HT-29 (cell line): ENCODE data around the gene SHH. TPM values are rescaled to one million over a fixed set of nuclear protein-coding genes. Genes with fewer than 3 reads are reported as not detected.
"Not testable (repeated sequence)": the region's sequence is repeated elsewhere in the genome, so short reads cannot be mapped to it uniquely, and the experiment has no call there.

Source experiments
- DNase-seq: peaks from one replicate; pipeline ENCODE4 v3.0.0-alpha.2; 2015; ENCODE audit warnings: low spot score
- total RNA-seq: library from RNA; depleted of rRNA; stranded (reverse); fragments of >200 nt; shearing (Covaris generic); gene quantifications from 2 replicates; pipeline ENCODE4 v1.2.3, GENCODE V29; 2014

The SHH gene
- total RNA-seq, 1 experiment from 2014 or later = 22.6 TPM

DNA sequence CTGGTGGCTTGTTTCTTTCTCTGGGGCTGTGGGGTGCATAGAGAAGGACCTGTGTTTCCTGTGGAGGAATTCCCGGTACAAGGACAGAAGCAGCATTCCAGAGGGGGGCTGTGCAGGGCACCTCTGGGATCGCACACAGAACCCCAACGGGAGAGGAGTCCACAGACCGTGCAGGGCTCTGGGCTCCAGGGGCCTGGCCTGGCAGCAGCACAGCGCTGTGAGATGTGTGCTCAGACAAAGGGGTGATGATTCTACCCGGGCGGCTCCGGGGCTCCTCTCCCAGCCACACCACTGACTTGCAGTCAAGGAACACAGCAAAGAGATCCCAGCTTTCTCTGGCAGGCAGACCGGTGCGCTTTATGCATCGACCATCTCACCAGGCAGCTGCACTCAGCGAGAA, 6.9 kb upstream of the SHH start:
- DNase-seq = no peak

DNA sequence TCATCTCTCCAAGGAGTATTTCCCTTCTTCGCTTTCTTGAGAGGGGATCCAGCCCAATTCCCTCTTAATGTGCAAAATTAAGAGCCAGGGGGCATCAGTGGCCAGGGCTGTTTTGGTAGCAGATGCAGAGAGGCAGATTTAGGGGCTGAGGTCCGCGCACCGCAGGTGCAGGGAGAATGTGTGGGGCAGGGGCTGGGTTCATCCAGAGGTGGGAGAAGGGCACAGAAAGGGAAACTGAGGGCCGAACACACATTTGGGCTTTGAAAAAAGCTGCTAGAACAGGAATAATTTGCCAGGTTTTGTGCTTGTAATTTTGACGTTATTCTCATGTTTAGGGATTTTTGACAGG, 6.5 kb upstream of the SHH start:
- no peak for DNase-seq

DNA sequence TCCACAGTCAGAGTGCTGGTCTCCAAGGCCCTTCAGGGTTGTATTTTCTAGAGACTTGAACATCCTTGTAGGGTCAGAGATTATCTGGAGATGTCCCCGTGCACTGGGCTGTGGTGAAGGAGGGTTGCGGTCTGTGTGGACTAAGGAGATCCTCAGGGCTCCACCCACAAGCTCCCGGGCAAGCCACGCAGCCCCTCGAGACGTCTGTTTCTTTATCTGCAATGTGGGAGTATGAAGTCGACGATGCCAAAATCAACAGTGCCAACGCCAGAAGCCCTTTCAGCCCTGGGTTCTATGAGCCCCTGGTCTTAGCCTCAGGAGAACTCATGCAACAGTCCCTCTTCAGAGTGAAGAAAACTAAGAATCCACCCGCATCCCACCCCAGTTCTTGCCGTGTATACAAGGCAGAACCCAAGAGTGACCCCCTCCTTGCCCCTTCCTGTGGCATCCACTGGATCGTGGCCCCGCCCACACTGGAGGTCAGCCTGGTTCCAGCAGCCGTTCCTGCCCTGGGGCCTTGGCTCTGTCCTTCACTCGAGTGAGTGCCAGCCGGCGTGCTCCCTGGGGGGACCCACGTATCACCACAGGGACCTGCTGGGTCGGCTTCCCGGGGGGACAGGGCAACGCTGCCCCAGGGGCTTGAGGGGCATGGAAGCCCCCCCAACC, 6.0 kb upstream of the SHH start:
- no peak for DNase-seq

DNA sequence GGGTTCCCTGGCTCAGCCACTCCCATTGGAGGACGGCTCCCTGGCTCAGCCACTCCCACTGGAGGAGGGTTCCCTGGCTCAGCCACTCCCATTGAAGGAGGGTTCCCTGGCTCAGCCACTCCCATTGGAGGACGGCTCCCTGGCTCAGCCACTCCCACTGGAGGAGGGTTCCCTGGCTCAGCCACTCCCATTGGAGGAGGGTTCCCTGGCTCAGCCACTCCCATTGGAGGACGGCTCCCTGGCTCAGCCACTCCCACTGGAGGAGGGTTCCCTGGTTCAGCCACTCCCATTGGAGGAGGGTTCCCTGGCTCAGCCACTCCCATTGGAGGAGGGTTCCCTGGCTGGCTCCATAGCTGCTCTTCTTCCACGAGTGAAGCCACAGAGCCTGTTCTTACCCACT, 5.3 kb upstream of the SHH start:
- DNase-seq = not testable (repeated sequence)

DNA sequence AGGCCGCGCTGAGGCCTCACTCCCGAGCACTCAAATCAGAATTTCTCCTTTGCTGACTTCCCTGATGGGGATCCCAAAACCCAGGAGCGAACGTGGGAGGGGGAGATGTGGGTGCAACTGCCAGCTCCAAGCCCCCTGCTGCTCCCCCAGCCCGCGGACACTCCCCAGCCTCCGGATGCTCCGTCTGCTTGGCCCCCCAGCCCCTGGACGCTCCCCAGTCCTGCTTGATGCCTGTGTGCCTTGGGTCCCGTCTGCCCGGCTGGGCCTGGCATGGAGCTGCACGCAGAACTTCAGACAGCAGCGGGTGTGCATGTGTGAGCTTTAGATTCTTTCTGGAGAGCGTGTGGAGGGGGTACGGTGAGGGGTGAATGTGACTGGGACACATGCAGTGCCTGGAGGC, 4.7 kb upstream of the SHH start:
- no peak for DNase-seq

DNA sequence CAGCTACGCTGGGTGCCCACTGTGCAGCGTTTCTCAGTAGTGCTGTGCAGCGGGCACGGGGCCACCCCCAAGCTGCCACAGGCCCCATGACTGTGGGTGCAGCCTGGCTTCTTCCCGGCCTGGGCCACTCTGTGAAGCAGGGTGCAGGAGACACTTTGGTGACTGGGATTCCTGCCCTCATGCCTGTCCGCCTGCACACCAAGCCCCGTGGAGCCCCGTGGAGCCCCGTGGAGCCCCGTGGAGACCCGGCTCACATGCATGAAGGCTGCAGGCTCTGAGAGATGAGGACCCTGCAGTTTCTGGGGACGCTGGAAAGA, 3.9 kb upstream of the SHH start:
- no peak for DNase-seq

DNA sequence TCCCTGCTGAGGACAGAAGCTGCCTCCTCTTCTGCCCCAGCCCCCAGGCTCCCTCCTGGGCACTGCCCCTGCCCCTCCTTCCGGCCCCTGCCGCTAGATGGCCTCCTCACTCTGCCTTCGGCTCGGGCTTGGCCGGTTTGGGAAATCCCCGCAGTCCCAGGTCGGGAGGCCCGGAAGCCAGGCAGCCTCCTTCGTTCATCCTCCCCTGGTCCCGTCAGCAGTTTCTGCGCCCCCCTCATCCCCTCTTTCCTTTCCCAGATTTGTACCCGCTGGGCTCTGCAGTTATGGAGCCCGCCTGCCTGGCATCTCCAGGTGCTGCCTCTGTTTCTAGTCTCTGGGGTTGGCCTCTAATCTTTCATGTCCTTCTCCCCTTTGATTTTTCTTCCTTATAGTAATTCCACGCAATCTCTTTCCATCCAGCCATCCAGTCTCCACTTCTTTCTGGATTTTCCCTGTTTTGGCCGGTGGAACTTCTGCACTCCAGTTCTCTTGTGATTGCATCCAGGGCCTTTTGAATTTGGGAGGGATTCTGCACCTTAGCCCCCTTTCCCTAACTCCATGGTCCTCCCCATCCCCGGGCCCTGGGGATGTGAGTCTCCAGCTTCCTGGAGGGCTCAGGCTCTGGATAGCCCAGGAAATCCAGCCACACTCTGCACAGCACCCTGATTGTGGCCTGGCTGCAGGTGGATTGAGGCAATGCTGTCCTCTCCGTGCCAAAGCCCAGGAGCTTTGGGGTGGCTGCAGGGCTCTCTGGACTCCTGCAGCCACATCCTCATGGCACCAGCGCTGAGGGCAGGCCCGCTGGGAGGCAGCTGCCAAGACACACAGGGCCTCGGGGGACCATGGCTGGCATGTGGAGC, 3.3 kb upstream of the SHH start:
- DNase-seq = peak; percentile 86

DNA sequence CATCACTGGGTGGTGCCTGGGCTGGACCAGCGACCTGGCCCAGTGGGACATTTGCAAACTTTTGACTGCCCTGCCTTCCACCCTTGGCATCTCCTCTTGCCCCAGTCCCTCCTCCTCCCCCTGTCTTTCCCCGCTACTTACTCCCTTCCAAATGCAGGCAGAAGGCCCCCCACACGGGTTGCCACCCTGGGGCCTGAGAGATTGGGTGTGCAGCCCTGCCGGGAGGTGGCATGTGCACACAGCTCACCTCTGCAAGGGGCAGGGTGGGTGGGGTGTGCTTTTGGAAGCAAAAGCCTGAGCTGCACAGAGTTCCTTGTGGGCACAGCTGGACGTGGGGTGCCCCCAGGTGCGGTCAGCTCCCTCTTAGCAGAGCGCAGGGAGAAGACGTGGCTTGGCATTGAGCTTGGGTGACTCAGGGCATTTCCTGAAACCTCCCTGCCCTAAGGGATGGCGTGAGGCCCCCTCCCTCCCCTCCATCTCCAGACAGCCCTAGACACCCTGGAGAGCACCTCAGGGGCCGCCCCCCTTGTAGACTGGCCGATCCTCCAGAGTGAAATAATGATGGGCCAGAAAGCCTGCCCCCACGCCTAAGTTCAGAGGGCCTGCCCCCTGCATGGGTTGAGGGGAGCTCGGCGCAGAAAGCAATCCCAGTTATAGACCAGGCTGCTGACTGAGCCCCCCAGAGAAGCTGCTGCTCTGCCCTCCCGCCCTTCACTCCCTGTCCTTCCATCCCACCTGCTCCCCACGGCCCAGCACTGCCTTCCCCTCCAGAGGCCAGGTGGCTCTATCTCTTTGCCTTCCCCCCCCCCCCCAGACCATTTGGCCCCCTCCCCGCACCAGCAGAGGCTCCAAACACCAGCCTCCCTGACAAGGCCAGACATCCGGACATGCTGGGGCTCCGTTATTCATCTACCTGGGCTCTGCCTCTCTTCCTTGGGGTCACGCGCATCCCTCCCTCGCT, 2.3 kb upstream of the SHH start:
- DNase-seq = no peak

DNA sequence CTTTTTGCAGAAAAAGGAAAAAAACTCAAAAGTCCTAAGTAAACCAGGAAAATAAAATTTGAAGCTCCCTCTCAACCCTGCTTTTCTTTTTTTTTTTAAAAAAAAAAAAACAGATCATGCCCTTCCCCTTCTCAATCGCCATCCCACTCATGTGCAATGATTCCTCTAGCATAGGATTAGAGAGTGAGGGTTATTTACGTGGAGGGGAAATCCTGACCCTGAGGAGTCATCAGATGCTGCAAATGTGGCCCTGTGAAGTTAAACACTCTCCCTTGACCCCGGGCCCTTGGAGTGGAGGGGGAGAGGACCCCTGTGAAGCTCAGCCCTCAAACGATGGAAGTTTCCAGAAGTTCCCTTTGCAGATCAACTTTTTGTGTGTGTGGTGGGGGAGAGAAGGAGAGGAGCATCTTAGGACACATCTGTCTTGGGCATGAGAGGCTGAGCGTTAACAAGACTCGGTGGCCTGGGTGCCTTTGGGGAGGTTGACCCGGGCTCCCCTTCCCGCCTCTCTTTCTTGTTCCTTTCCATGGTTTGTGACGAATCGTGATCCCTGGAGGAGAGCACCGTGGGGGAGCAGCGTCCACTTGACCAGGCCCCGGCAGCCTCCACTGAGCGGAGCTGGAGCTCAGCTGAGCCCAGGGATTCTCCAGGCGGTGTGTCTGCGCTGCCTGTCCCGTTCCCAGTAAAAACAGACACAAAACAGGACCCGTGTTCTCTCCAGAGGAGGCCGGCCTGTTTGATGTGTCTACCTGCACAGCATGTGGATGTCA, 1.5 kb upstream of the SHH start:
- DNase-seq = no peak

DNA sequence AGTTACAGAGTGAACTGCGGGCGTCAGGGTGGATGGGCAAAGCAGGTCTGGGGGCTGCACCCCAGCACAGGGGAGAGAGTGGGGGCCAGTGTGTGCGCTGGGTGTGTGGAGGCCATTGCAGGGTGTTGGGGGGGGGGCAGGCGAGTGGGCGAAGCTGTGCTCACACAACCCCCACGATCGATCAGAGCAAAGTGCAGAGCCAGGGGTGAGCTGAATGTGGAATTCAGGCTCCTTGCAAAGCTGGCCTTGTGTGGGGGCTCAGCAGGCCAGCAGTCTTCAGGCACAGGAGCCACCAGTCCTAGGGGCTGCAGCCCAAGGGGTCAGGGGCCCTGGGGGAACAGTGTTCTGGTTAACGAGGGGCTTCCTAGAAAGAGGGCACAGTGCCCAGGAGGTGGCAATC, 862 bp upstream of the SHH start:
- no peak for DNase-seq

DNA sequence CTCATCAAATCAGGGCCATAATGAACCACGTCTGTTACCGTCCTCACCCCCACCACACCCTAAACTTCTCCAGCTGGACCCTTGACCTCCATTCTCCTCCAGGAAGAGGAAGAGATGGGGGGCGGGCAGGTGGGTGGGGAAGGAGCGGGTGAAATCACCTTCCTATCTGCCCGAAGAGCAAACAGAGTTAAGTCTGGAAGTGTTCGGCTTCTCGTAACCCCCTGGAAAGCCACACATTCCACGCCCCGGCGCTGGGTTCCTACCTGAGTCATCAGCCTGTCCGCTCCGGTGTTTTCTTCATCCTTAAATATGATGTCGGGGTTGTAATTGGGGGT, 736 bp downstream of the SHH start:
- peak; percentile 79 for DNase-seq

DNA sequence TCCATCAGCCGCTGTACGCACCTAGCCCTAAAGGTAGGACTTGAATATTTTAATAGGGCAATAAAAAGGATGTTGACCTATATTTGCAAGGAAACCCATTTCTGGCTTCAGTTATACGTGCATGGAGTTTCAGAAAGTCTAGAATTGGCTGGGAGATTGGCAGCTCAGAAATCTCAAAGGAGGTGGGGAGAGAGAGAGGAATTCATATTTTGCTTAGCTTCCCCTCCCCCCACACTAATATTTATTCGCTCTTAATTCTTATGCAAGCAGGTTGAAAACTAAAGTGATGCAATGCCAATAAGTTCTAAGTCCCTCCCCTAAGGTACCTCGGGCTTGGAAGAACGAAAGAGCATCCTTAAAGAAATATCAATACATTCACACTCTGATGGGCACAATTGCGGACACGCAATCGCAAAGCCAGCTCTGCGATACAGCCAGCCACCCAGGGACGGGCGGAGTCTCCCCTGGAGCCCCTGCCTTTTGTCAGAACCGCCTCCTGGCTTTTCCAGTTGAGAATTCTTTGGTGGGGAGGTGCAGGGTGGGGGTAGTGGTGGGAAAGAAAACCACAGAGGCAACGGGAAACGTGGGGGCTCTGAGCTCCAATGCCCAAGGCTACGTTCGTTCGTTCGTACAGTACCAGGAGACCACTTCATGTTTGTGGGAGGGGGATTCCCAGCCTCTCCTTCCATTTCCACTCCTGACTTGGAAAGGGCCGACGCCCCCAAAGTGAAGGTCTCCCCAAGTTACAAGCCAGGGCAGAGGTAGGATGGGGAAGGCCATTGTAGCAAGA, 1.3 kb downstream of the SHH start:
- DNase-seq = peak; percentile 79

DNA sequence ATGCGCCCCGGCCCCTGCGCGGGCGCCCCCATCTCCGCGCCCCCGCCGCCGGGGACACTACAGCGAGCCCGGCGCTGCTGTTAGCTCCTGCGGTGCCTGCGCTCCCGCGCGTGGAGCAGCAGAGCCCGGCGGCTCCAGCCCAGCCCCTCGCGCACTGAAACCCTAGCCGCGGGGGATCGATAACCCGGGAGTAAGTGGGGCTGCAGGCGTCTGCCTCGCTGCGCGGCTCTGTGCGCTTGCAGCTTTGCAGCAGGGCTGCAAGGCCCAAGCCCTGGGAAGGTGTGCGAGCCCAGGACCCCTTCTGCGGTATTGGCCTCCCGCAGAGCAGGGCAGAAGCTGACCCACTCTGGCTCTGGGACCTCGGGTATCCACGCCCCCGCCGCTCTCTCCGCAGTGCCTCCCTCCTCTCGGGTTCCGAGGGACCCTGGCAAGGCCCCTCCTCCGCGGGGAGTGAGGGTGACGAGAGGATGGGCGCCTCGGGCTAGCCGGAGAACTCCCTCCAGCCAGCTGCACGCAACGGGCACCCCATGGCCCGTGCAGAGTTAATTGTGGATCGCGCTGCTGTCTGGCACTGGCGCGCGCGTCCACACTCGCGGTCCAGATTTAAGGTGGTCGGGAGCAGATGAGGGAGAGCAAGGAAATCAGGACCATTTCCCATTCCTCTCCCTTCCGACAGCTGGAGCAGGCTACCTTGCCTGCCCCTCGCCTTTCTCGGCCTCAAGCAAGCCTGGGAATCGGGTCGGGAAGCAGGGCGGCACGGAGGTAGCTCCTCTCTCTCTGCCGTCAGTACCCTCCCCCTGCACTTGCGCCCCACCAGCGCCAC, 2.1 kb downstream of the SHH start:
- peak; percentile 24 for DNase-seq

DNA sequence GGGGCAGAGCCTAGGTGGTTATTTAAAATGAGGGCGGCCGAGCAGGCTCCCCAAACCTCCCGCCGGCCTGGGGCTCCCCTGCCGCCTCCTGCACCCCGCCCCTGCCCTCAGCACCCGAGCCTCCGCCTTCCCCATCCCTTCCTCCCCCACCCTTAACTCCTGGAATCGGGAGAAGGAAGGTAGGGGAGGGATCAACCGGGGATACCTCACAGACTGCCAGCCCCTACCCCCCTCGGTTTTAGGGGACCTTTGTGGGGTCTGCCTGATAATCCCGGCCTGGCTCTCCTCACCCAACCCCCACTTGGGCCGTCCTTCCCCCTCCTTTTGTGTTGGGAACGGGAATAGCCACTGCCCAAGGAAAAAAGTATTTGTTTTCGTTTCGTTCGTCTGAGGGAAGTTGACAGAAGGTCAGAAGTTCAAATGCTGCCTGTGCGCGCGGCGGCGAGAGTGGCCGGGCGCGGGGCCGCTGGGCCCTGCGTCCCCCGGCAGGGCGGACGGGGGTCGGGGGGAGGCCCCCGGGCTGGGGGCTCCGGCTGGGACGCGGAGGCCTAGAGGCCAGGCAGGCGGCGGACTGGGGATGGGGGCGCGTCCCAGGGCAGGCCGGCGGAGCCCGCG, 2.8 kb downstream of the SHH start:
- DNase-seq = peak; percentile 73

DNA sequence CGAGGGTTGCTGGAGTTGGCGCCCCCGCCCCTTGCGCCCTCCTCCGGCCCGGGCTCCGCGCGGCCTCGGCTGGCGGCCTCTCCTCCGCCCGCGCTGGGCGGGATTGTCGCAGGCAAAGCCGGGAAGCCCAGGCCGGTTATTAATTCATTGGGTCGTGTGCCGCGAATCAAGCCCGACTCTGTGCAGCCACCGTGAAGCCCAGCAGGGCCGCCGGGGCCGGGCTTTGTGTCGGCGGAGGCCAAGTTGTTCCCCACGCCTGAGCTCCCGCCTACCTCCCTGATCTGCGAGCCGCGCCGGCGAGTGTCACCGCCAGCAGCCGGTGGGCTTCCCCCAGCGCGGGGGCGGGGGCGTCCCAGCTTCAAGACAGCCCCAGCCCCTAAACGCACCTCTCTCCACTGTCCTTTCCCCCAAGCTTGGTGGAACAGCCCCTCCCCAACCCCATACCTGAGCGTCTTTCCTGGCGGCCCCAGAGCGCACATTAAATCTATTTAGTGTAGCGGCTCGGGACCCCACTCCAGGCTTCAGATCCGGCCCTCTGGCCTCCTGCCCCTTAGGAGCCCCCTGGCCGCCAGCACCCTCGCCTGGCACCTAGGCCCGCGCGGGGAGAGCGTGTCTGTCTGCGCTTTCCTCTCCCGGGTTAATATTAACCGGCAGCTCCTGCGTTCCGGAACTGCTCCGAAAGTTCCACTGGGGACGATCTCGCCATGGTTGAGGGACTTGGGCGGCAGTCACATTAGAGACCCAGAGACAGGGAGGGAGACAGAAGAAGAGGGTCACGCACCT, 3.5 kb downstream of the SHH start:
- DNase-seq = peak; percentile 81

DNA sequence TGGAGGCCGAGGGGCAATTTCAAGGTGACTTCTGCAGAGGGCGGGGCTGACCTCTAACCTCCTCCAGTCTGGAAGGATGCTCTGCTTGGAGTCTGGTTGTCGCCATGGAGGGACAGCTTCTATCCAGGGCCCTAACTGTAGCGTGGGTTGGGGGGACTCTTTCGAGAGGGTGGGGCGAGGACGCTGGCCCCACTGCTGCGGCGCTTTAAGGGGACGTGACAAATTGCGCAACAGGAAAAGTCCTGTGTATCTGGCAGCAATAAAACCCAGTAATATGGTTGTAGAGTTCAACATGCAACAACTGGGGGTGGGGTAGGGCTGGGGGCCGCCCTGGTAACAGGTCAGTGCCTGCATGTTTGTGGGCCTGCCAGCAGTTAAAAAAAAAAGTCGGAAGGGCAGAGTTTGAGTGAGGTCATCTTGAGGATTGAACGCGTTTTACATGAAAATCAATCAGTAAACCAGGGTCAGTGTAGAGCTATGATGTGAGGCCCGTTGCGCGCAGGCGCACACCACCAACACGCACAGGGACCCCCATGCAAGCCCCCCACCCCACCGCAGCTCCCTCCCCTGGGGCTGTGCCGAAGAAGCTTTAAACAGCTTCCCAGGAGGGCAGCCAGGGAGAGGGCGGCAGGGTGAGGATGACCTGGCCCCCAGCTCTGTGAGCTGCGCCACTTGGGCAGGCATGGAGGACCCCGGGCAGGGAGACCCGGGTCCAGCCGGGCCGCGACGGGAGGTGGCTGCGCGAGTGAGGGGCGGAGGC, 4.3 kb downstream of the SHH start:
- peak; percentile 72 for DNase-seq

DNA sequence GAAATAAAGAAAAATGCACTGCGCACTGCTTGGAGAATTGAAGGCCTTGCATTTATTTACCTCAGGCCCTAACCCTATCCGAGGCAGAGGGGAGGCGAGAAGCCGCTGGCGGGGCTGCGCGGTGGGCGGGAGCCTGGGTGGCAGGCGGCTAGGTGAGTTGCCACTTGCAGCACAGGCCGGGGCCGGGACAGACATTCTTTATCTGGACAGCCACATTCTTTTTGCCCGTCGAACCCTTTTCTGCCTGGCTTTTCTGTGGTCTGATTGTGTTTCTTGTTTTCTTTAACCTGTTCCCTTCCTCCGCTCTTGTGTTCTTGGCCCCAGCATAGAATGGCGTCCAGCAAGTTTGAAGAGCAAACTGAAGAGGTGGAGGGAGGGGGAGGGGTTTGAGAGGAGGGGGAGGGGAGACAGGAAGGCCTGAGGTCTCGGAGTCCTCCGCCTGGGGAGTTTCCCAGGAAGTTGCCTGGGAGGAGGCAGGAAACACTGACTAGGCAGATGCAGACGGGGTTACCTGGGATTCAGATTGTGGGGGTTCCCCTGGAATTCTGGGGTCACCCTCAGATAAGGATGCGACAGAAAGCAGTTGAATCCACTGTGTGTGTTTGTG, 5.1 kb downstream of the SHH start:
- peak; percentile 65 for DNase-seq
